Neural cell (in vitro differentiated cells): ENCODE measurements around the gene ST3GAL3. TPM values are rescaled to one million over a fixed set of nuclear protein-coding genes. Genes with fewer than 3 reads are reported as not detected.

Experiments
- H2AFZ ChIP-seq: fragments of 200-600, 300-800 bp; sonication (generic), shearing (Covaris generic); 2 replicates; pipeline ENCODE4 v1.6.0; 2014; ENCODE audit warnings: low read depth, mild to moderate bottlenecking, antibody characterized with exemption, low read length, moderate library complexity
- H3F3A ChIP-seq: fragments of 200-600 bp; shearing (Covaris generic); 2 replicates; pipeline ENCODE4 v1.6.1; 2016; ENCODE audit warnings: mild to moderate bottlenecking, moderate library complexity, mixed read lengths, antibody characterized with exemption, low read length; ENCODE audit not compliant: insufficient read depth, poor library complexity, severe bottlenecking
- H3K27ac ChIP-seq: fragments of 200-600, 300-800 bp; sonication (generic), shearing (Covaris generic); 2 replicates; pipeline ENCODE4 v1.5.1; 2014; ENCODE audit warnings: mild to moderate bottlenecking, low read length, moderate library complexity
- H3K27me3 ChIP-seq: fragments of 300-800, 200-600 bp; sonication (generic), shearing (Covaris generic); 2 replicates; pipeline ENCODE4 v1.6.0; 2014; ENCODE audit warnings: mild to moderate bottlenecking, low read depth, low read length, moderate library complexity; ENCODE audit not compliant: insufficient read depth
- H3K36me3 ChIP-seq: fragments of 300-800, 200-600 bp; sonication (generic), shearing (Covaris generic); 2 replicates; pipeline ENCODE4 v1.5.1; 2014; ENCODE audit warnings: mild to moderate bottlenecking, antibody characterized with exemption, low read length, moderate library complexity; ENCODE audit not compliant: insufficient read depth
- H3K4me2 ChIP-seq: fragments of 300-800, 200-600 bp; sonication (generic), shearing (Covaris generic); 2 replicates; pipeline ENCODE4 v1.6.0; 2014; ENCODE audit warnings: mild to moderate bottlenecking, low read length
- H3K4me3 ChIP-seq: fragments of 300-800, 200-600 bp; sonication (generic), shearing (Covaris generic); 2 replicates; pipeline ENCODE4 v1.5.1; 2014; ENCODE audit warnings: mild to moderate bottlenecking, low read length, moderate library complexity
- H3K79me2 ChIP-seq: fragments of 200-600 bp; shearing (Covaris generic); replicated peaks from 2 replicates; pipeline ENCODE4 v1.6.0; 2014; ENCODE audit warnings: mild to moderate bottlenecking, low read length, moderate library complexity; ENCODE audit not compliant: insufficient read depth
- H3K9ac ChIP-seq: fragments of 300-800, 200-600 bp; sonication (generic), shearing (Covaris generic); 2 replicates; pipeline ENCODE4 v1.6.1; 2016; ENCODE audit warnings: mild to moderate bottlenecking, low read length, mixed read lengths
- H3K9me2 ChIP-seq: fragments of 200-600 bp; shearing (Covaris generic); 2 replicates; pipeline ENCODE4 v1.6.1; 2016; ENCODE audit warnings: mild to moderate bottlenecking, low read length, mixed read lengths; ENCODE audit not compliant: insufficient read depth
- H3K9me3 ChIP-seq: fragments of 200-600, 300-800 bp; sonication (generic), shearing (Covaris generic); 2 replicates; pipeline ENCODE4 v1.6.1; 2016; ENCODE audit warnings: mild to moderate bottlenecking, mixed run types, low read length, moderate library complexity, mixed read lengths
- H4K20me1 ChIP-seq: fragments of 200-600 bp; shearing (Covaris generic); 2 replicates; pipeline ENCODE4 v1.6.1; 2016; ENCODE audit warnings: mild to moderate bottlenecking, mixed run types; ENCODE audit not compliant: insufficient read depth
- EP300 ChIP-seq: fragments of 450-650 bp; conservative IDR thresholded peaks from 2 replicates; pipeline ENCODE4 v1.6.1; 2014; ENCODE audit warnings: antibody characterized with exemption, mild to moderate bottlenecking, moderate library complexity; ENCODE audit not compliant: poor library complexity, severe bottlenecking
- EZH2 ChIP-seq: fragments of 200-600, 300-800 bp; shearing (Covaris generic), sonication (generic); IDR thresholded peaks from 2 replicates; pipeline ENCODE4 v1.6.1; 2014; ENCODE audit warnings: antibody characterized with exemption, low read length, borderline replicate concordance, mild to moderate bottlenecking; ENCODE audit not compliant: insufficient read depth, poor library complexity, severe bottlenecking
- MXI1 ChIP-seq: fragments of 450-650 bp; conservative IDR thresholded peaks from 2 replicates; pipeline ENCODE4 v1.6.1; 2014; ENCODE audit warnings: antibody characterized with exemption, mild to moderate bottlenecking; ENCODE audit not compliant: poor library complexity, severe bottlenecking
- POLR2AphosphoS5 ChIP-seq: IDR thresholded peaks from 2 replicates; pipeline ENCODE4 v1.6.1; 2012
- RAD21 ChIP-seq: fragments of 450-650 bp; conservative IDR thresholded peaks from 2 replicates; pipeline ENCODE4 v1.6.1; 2014; ENCODE audit warnings: antibody characterized with exemption, mild to moderate bottlenecking, moderate library complexity
- SMC3 ChIP-seq: fragments of 450-650 bp; conservative IDR thresholded peaks from 2 replicates; pipeline ENCODE4 v1.6.1; 2014; ENCODE audit warnings: antibody characterized with exemption, mild to moderate bottlenecking, moderate library complexity; ENCODE audit not compliant: poor library complexity
- TAF1 ChIP-seq: IDR thresholded peaks from 2 replicates; pipeline ENCODE4 v1.6.1; 2012; ENCODE audit warnings: low read depth
- polyA plus RNA-seq: library from polyadenylated mRNA; depleted of rRNA; stranded (reverse); fragments of >200 nt; gene quantifications from 2 replicates; pipeline ENCODE4 v1.2.3, GENCODE V29; 2014
- TF ChIP-seq, protein P1 (sequence below): fragments of 450-650 bp; IDR thresholded peaks from 2 replicates; pipeline ENCODE4 v1.5.1; 2014; ENCODE audit warnings: antibody characterized with exemption, mild to moderate bottlenecking, moderate library complexity; ENCODE audit not compliant: poor library complexity, severe bottlenecking
- TF ChIP-seq, protein P2 (sequence below): IDR thresholded peaks from 2 replicates; pipeline ENCODE4 v1.6.1; 2012; ENCODE audit warnings: borderline replicate concordance

Gene ST3GAL3
- polyA plus RNA-seq, 1 donor from 2014 or later = 36.8 TPM

DNA sequence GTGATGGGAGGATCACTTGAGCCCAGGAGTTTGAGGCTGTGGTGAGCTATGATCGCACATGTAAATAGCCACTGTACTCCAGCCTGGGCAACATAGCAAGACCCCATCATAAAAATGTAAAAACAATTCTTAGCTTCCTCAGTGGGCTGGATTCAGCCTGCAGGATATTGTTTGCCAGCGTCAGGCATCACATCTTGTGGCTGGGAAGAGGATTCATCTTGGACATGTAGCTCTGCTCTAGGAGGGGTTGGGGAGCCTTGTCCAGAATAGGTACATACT, 19.3 kb upstream of the ST3GAL3 start:
- Histone ChIP-seq H3K79me2 (no peaks in the 10 kb centered on the region), H3K4me3 (no peak overlapping the region), H3K9me2 (no peaks in the 10 kb centered on the region), H3K27me3 (no peaks in the 10 kb centered on the region), H3K36me3 (no peaks in the 10 kb centered on the region), H3K9ac (no peak overlapping the region), H3F3A (no peaks in the 10 kb centered on the region), H3K4me2 (no peak overlapping the region), H4K20me1 (no peaks in the 10 kb centered on the region), H3K9me3 (no peaks in the 10 kb centered on the region), H3K27ac (no peak overlapping the region), H2AFZ (no peak overlapping the region)
- no peak for TF ChIP-seq RAD21
- TF ChIP-seq MXI1 = no peak
- TF ChIP-seq POLR2AphosphoS5 = no peak
- TF ChIP-seq, protein P1, sequence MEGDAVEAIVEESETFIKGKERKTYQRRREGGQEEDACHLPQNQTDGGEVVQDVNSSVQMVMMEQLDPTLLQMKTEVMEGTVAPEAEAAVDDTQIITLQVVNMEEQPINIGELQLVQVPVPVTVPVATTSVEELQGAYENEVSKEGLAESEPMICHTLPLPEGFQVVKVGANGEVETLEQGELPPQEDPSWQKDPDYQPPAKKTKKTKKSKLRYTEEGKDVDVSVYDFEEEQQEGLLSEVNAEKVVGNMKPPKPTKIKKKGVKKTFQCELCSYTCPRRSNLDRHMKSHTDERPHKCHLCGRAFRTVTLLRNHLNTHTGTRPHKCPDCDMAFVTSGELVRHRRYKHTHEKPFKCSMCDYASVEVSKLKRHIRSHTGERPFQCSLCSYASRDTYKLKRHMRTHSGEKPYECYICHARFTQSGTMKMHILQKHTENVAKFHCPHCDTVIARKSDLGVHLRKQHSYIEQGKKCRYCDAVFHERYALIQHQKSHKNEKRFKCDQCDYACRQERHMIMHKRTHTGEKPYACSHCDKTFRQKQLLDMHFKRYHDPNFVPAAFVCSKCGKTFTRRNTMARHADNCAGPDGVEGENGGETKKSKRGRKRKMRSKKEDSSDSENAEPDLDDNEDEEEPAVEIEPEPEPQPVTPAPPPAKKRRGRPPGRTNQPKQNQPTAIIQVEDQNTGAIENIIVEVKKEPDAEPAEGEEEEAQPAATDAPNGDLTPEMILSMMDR = no peak
- no peak for TF ChIP-seq TAF1

DNA sequence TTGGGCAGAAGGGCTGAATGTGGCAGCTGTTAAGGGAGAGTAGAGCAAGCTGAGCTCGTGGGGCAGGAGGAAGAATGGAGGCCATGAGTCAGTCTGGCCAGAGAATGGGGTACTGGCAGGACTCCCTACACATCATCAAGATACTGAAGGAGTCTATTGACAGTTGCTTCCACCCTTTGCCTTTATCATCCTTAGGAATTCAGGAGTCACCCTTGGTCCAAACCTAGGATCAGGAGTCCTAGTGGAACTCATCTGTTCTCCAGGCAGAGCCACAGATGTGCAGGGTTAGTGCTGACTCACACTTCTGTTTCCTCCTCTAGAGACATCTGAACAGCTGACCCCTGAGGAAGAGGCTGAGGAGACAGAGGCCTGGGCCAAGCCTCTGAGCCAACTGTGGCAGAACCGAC, 18.7 kb upstream of the ST3GAL3 start:
- Histone ChIP-seq H3K4me2 (no peak overlapping the region), H2AFZ (no peak overlapping the region), H3K4me3 (no peak overlapping the region), H3K27me3 (no peaks in the 10 kb centered on the region), H3K27ac (no peak overlapping the region), H3K36me3 (no peaks in the 10 kb centered on the region), H3K79me2 (no peaks in the 10 kb centered on the region), H3K9me2 (no peaks in the 10 kb centered on the region), H4K20me1 (no peaks in the 10 kb centered on the region), H3K9ac (no peak overlapping the region), H3K9me3 (no peaks in the 10 kb centered on the region), H3F3A (no peaks in the 10 kb centered on the region)
- TF ChIP-seq RAD21 (no peak), MXI1 (no peak), EZH2 (no peak)
- TF ChIP-seq, protein P1 = no peak

DNA sequence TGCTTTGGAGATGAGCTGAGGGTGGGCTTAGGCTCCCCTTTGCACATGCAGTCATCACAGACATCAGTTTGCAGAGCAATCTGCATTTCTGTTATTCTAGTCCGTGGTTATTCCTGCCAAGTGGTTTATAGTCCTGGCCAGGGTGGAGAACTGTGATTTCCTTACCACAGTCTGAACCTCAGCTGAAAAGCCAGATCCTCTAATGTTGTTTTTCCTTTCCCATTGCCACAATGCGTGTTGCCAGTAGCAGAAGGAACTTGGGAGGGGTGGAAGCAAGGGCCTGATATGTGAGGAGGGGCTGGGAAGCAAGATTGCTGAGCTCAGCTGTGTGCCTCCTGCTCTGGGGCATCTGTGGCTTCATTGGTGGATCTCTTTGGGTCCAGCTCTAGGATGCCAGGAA, 18.0 kb upstream of the ST3GAL3 start:
- H4K20me1 ChIP-seq = no peaks in the 10 kb centered on the region
- H3K9ac ChIP-seq = no peak overlapping the region
- H3K79me2 ChIP-seq = no peaks in the 10 kb centered on the region
- no peak for TF ChIP-seq RAD21
- TF ChIP-seq TAF1 = no peak
- TF ChIP-seq MXI1 = no peak
- TF ChIP-seq EP300 = no peak
- TF ChIP-seq POLR2AphosphoS5 = no peak
- TF ChIP-seq EZH2 = no peak
- TF ChIP-seq, protein P1 = no peak
- TF ChIP-seq, protein P2, sequence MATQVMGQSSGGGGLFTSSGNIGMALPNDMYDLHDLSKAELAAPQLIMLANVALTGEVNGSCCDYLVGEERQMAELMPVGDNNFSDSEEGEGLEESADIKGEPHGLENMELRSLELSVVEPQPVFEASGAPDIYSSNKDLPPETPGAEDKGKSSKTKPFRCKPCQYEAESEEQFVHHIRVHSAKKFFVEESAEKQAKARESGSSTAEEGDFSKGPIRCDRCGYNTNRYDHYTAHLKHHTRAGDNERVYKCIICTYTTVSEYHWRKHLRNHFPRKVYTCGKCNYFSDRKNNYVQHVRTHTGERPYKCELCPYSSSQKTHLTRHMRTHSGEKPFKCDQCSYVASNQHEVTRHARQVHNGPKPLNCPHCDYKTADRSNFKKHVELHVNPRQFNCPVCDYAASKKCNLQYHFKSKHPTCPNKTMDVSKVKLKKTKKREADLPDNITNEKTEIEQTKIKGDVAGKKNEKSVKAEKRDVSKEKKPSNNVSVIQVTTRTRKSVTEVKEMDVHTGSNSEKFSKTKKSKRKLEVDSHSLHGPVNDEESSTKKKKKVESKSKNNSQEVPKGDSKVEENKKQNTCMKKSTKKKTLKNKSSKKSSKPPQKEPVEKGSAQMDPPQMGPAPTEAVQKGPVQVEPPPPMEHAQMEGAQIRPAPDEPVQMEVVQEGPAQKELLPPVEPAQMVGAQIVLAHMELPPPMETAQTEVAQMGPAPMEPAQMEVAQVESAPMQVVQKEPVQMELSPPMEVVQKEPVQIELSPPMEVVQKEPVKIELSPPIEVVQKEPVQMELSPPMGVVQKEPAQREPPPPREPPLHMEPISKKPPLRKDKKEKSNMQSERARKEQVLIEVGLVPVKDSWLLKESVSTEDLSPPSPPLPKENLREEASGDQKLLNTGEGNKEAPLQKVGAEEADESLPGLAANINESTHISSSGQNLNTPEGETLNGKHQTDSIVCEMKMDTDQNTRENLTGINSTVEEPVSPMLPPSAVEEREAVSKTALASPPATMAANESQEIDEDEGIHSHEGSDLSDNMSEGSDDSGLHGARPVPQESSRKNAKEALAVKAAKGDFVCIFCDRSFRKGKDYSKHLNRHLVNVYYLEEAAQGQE = no peak
- TF ChIP-seq SMC3 = no peak
- H3K9me3 ChIP-seq = no peaks in the 10 kb centered on the region
- H3K9me2 ChIP-seq = no peaks in the 10 kb centered on the region
- H3F3A ChIP-seq = no peaks in the 10 kb centered on the region
- H3K36me3 ChIP-seq = no peaks in the 10 kb centered on the region
- no peaks in the 10 kb centered on the region for H3K27me3 ChIP-seq
- H3K27ac ChIP-seq = no peak overlapping the region
- H3K4me2 ChIP-seq = no peak overlapping the region
- no peak overlapping the region for H2AFZ ChIP-seq
- no peak overlapping the region for H3K4me3 ChIP-seq
